Effector memory CD4-positive, alpha-beta T cell (primary cell): ENCODE measurements around the gene NAIP.
"Not testable (repeated sequence)": the region's sequence is repeated elsewhere in the genome, so short reads cannot be mapped to it uniquely, and the experiment has no call there.

ENCODE experiments used
- DNase-seq, 3 donors: peaks; one replicate each; pipeline ENCODE4 v3.0.0-alpha.2; 2020
- H3K27ac ChIP-seq: 2 replicates; pipeline ENCODE4 v1.7.0; 2013; ENCODE audit warnings: mild to moderate bottlenecking, low read length, moderate library complexity; ENCODE audit not compliant: insufficient read depth, poor library complexity, severe bottlenecking
- H3K27me3 ChIP-seq: replicated peaks from 2 replicates; pipeline ENCODE4 v1.7.0; 2013; ENCODE audit warnings: mild to moderate bottlenecking, low read length; ENCODE audit not compliant: insufficient read depth, control insufficient read depth, poor library complexity, severe bottlenecking
- H3K36me3 ChIP-seq: 2 replicates; pipeline ENCODE4 v1.7.0; 2013; ENCODE audit warnings: mild to moderate bottlenecking, low read length, moderate library complexity; ENCODE audit not compliant: control insufficient read depth, insufficient read depth
- H3K4me1 ChIP-seq: 2 replicates; pipeline ENCODE4 v1.7.0; 2013; ENCODE audit warnings: low read length, mild to moderate bottlenecking; ENCODE audit not compliant: control insufficient read depth, insufficient read depth, poor library complexity, severe bottlenecking
- H3K4me3 ChIP-seq: 2 replicates; pipeline ENCODE4 v1.7.0; 2013; ENCODE audit warnings: low read length, low read depth, mild to moderate bottlenecking; ENCODE audit not compliant: insufficient read depth, poor library complexity, severe bottlenecking
- H3K9me3 ChIP-seq: 2 replicates; pipeline ENCODE4 v1.7.0; 2013; ENCODE audit warnings: mild to moderate bottlenecking, low read length, moderate library complexity; ENCODE audit not compliant: control insufficient read depth

Gene NAIP

GRCh38 chr5:71018376-71019005 is 6.6 kb downstream of the NAIP start:
- not testable (repeated sequence) for H3K4me3 ChIP-seq, H3K4me1 ChIP-seq, DNase-seq, H3K36me3 ChIP-seq, H3K27ac ChIP-seq, H3K27me3 ChIP-seq, H3K9me3 ChIP-seq

- Histone ChIP-seq H3K9me3 (no peaks in the 10 kb centered on the region), H3K4me3 (no peak overlapping the region), H3K36me3 (no peaks in the 10 kb centered on the region), H3K27ac (no peak overlapping the region), H3K27me3 (no peaks in the 10 kb centered on the region), H3K4me1 (no peaks in the 10 kb centered on the region)
- DNase-seq, result no peak
These were observed 11.0 kb downstream of the NAIP start for GRCh38 chr5:71014176-71014575.

GRCh38 chr5:71013575-71013974 is 11.6 kb downstream of the NAIP start:
- H3K4me3 ChIP-seq, result no peak overlapping the region
- H3K27ac ChIP-seq, result no peak overlapping the region
- DNase-seq, result no peak
- H3K4me1 ChIP-seq, result no peaks in the 10 kb centered on the region
- H3K36me3 ChIP-seq, result no peaks in the 10 kb centered on the region
- no peaks in the 10 kb centered on the region for H3K9me3 ChIP-seq
- H3K27me3 ChIP-seq, result no peaks in the 10 kb centered on the region

- no peaks in the 10 kb centered on the region for H3K4me1 ChIP-seq
- H3K27me3 ChIP-seq, result no peaks in the 10 kb centered on the region
- no peak for DNase-seq
- H3K27ac ChIP-seq, result no peak overlapping the region
- no peak overlapping the region for H3K4me3 ChIP-seq
- H3K36me3 ChIP-seq, result no peaks in the 10 kb centered on the region
- no peaks in the 10 kb centered on the region for H3K9me3 ChIP-seq
These were observed 13.8 kb downstream of the NAIP start for GRCh38 chr5:71011194-71011792.

GRCh38 chr5:71006983-71007382 is 18.2 kb downstream of the NAIP start:
- not testable (repeated sequence) for DNase-seq, H3K4me3 ChIP-seq, H3K4me1 ChIP-seq, H3K9me3 ChIP-seq, H3K36me3 ChIP-seq, H3K27ac ChIP-seq, H3K27me3 ChIP-seq

GRCh38 chr5:70984882-70985281 is 40.3 kb downstream of the NAIP start:
- H3K9me3 ChIP-seq, H3K36me3 ChIP-seq, DNase-seq, H3K4me3 ChIP-seq, H3K4me1 ChIP-seq, H3K27ac ChIP-seq, H3K27me3 ChIP-seq: not testable (repeated sequence)

GRCh38 chr5:70967220-70967619 is 57.9 kb downstream of the NAIP start:
- not testable (repeated sequence) for H3K27me3 ChIP-seq, H3K4me1 ChIP-seq, DNase-seq, H3K27ac ChIP-seq, H3K9me3 ChIP-seq, H3K4me3 ChIP-seq, H3K36me3 ChIP-seq

- not testable (repeated sequence) for H3K9me3 ChIP-seq, H3K27ac ChIP-seq, DNase-seq, H3K4me1 ChIP-seq, H3K36me3 ChIP-seq, H3K4me3 ChIP-seq, H3K27me3 ChIP-seq
These were observed 60.6 kb downstream of the NAIP start for GRCh38 chr5:70964531-70964930.

GRCh38 chr5:70953068-70953467 is 72.1 kb downstream of the NAIP start:
- H3K4me1 ChIP-seq, DNase-seq, H3K4me3 ChIP-seq, H3K27ac ChIP-seq, H3K9me3 ChIP-seq, H3K27me3 ChIP-seq, H3K36me3 ChIP-seq: not testable (repeated sequence)

- H3K9me3 ChIP-seq, H3K4me3 ChIP-seq, DNase-seq, H3K36me3 ChIP-seq, H3K4me1 ChIP-seq, H3K27ac ChIP-seq, H3K27me3 ChIP-seq: not testable (repeated sequence)
These were observed 92.6 kb downstream of the NAIP start for GRCh38 chr5:70932560-70932959.
